ENCODE data around the gene KIF26B. TPM values are rescaled to one million over a fixed set of nuclear protein-coding genes. Genes with fewer than 3 reads are reported as not detected.
"Not testable (repeated sequence)": the region's sequence is repeated elsewhere in the genome, so short reads cannot be mapped to it uniquely, and the experiment has no call there.

KIF26B gene
- 1 to 10 TPM; 3.5 to 8.5 (median 5.1) TPM for polyA plus RNA-seq (ENCODE audit: insufficient read depth in 1 of 5, insufficient read length in 5 of 5, low replicate concordance in 1 of 5)
- long read RNA-seq, donor 1: 0 reads
- long read RNA-seq, donor 2: 0 reads
- long read RNA-seq, donor 3, partial matches to known transcripts: 6 of 6 reads
- long read RNA-seq, donor 3, other reads (novel, unspliced or antisense): 0 of 6 reads
- long read RNA-seq, donor 4, partial matches to known transcripts: 23 of 33 reads
- long read RNA-seq, donor 4, other reads (novel, unspliced or antisense): 10 of 33 reads
- long read RNA-seq, donor 5: 0 reads
- long read RNA-seq, donor 6, partial matches to known transcripts: 22 of 34 reads
- long read RNA-seq, donor 6, other reads (novel, unspliced or antisense): 12 of 34 reads
- long read RNA-seq, donor 7: 0 reads
- long read RNA-seq, donor 8: 0 reads

DNA sequence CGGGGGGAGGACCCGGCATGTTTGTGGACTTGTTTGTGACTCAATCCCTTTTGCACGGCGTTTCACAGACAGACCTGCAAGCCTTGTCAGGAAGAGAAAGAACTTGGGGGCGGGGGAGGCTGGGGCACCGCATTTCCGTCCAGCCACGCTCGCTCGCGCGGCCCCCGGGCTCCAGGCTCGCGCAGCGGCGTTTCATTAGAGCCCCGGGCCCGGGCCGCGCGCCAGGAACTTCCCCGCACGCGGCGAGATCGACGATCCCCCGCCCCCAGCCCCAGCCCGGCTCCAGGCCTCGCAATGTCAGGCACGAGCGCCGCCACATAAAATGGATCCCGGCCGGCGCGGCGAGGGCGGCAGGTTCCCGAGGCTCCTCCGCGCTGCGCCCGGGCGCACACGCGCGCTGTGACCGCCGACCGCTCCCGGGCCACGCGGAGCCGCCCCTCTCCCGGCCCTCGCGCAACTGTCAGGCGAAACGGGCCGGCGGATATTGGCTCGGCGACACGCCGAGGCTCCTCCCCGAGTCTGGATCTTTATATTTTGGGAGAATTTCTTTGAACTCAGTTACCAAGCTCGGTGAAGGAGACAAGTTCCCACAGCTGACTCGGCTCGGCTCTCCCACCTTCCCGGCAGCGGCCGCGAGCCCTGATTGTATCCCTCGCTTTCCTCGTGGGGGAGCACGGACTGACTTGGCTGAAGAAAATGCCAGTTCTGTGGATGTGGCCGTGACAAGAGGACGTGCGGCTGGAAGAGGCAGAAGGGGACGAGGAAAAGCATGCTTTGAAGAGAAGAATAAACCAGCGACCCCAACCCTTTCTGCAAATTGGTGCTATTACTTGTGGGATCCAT is at the start of gene KIF26B:
Gene KIF26B (plus strand): TSS at position 557 of the 843 bp plus-strand sequence. CDS start 440 bp downstream, outside the sequence.
- peak in 1 of 2 donors; percentile 43 for DNase-seq

DNA sequence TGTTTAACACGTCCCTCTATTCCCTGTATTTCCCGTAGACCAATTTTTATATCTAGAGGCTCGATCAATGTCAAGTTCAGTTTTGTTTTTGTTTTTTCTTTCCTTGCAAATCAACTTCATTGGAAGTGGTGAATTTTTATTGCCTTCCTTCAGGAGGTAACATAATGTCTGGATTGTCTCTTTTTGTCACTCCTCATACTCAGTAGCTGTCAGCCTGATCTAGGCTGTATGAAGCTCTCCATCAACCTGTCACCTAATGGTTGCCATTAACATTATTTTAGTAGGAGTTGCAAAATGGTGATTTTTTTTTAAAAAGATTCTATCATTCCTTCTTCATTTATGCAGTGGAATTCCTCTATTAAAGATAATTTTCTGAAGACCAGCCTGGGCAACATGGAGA is 49.7 kb upstream of the KIF26B start:
- DNase-seq: no peak

DNA sequence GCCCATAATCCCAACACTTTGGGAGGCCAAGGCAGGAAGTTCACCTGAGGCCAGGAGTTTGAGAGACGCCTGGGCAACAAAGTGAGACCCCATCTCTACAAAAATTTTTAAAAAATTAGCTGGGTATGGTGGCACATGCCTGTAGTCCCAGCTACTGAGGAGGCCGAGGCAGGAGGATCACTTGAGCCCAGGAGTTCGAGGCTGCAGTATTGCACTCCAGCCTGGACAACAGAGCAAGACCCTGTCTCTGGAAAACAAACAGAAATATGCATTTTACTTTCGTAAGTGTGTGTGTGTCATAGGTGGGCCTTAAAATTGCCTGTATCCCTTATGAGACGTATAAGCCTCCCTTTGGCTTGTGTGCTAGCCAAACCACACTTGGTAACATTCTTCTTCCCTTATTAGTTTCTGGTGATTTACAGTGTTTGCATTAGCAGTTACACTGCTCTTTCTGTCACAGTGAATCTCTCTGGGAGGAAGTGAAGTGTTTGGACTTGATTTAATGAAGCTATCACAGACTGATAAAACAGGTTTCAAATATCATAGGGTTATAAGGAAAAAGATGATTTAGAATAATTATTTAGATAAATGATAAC is 48.9 kb upstream of the KIF26B start:
- DNase-seq: no peak

DNA sequence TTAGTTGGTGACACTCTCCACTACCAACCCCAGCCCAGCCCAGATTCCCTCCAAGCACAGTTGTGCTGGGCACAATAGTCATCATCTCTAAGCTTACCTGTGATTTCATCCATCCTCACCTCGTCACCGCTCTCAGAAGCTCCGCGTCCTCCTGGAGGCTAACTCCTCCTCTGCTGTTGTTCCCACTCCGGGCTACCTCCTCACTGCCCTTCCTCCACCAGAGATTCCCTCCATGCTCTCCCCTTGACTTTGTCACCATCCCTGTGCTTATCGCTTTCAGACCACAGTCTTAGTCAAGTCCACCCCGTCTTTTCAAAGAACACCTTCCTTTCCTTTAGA is 47.0 kb upstream of the KIF26B start:
- no peak for DNase-seq

DNA sequence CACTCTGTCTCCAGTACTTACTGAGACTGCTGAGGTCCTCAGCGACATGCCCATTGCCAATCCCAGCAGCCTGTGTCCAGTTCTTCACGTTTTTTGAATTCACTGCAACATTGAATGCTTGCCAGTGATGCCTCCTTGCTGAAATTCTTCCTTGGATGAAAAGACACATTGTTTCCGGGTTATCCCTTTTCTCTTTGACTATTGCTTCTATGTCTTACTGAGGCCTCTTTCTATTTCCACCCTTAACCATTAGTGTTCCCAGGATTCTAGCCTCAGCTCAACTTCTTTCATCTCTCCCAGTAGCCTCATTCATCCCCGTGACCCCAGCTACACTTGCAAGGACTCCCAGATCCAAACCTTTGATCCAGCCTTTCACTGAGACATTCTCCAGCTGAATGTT is 46.5 kb upstream of the KIF26B start:
- no peak for DNase-seq

DNA sequence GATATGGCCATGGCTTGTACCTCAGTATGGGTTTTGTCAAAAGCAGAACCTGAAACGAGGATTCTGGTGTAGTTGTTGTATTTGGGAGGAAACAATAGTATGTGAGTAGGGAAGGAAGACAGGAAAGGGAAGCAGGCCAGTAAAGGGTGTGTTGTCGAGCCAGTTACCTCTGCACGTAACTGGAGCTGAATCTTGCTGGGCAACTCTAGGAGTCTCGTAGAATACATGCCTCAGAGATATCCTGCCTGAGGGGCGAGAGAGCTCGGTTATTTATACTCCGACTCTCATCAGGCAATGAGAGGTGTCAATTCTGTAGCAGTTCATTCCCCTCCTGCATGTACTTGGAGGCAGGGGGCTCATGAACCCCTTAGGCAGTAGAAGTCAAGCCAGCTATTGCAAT is 45.9 kb upstream of the KIF26B start:
- DNase-seq: no peak

DNA sequence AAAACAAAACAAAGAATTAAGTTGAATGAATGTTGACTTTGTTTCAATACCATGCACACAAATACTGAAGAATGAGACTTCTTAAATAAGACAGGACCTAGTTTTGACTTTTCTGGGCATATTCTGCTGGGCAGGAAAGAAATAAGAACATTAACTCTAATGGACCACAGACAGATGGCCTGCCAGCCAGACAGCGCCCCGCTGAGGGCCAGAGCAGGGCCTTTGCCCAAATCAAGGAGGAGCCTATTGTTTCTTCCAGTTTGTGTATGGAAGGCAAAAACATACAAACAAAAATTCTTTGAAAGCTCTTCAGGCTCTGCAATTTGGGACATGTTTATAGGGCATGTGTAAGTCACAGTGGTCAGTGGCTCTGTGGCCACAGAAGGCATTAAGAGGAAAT is 44.4 kb upstream of the KIF26B start:
- DNase-seq: no peak

- no peak for DNase-seq
These were observed 43.7 kb upstream of the KIF26B start for GRCh38 chr1:245111073-245111472.

- no peak for DNase-seq
These were observed 41.1 kb upstream of the KIF26B start for GRCh38 chr1:245113649-245114048.

- DNase-seq: no peak
These were observed 38.7 kb upstream of the KIF26B start for GRCh38 chr1:245116131-245116530.

DNA sequence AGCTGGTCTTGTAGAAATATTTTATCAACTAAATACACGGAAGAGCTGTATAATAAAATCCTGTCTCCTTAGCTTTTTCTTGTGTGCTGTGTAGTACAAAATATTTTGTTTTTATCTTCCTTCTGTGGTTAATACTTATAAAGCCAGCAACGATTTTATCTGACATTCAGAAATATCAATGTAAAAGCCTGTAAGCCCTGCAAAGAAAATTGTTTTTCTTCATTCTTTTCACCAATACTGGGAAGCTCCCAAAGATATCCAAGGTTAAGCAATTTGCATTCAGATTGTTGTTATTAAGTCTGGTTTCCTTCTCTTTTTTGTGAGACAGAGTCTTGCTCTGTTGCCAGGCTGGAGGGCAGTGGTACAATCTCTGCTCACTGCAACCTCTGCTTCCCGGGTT is 38.0 kb upstream of the KIF26B start:
- DNase-seq: no peak

- DNase-seq: no peak
These were observed 36.7 kb upstream of the KIF26B start for GRCh38 chr1:245118066-245118465.

- DNase-seq: no peak
These were observed 36.0 kb upstream of the KIF26B start for GRCh38 chr1:245118806-245119205.

DNA sequence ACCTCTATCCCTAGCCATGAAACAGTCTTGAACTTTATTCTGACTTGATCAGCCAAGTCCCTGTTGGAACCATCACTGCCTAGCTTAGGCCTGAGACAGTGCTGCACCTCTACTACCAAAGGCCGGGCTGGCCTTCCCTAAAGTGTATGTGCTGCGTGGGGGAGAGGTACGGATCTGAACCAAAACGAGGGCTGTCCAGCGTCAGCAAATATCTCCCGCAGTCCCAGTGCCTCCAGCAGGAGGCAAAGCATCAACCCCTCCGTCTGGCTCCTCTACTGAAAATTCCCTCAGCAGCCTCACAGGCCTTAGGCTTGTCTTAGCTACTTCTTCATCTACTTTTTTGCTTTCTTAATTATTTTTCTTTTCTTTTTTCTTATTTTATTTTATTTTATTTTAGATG is 33.3 kb upstream of the KIF26B start:
- DNase-seq: no peak

- no peak for DNase-seq
These were observed 30.5 kb upstream of the KIF26B start for GRCh38 chr1:245124241-245124640.

GRCh38 chr1:245124644-245125043 is 30.1 kb upstream of the KIF26B start:
- no peak for DNase-seq

DNA sequence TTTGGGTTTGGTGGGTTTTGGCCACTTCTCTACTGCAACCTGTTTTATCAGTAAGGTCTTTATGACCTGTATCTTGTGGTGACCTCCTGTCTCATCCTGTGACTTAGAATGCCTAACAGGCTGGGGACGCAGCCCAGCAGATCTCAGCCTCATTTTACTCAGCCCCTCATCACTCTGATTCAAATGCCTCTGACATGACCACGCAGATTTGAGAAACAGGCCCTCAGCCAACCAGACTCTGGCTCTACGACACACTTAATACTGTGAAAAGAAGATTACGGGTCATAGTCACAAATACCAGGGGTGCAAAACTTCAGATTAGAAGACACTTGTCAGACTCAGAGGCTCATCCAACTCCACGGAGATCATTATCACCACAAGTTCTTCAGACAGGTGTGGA is 28.3 kb upstream of the KIF26B start:
- DNase-seq: no peak

- no peak for DNase-seq
These were observed 26.2 kb upstream of the KIF26B start for GRCh38 chr1:245128381-245129101.

DNA sequence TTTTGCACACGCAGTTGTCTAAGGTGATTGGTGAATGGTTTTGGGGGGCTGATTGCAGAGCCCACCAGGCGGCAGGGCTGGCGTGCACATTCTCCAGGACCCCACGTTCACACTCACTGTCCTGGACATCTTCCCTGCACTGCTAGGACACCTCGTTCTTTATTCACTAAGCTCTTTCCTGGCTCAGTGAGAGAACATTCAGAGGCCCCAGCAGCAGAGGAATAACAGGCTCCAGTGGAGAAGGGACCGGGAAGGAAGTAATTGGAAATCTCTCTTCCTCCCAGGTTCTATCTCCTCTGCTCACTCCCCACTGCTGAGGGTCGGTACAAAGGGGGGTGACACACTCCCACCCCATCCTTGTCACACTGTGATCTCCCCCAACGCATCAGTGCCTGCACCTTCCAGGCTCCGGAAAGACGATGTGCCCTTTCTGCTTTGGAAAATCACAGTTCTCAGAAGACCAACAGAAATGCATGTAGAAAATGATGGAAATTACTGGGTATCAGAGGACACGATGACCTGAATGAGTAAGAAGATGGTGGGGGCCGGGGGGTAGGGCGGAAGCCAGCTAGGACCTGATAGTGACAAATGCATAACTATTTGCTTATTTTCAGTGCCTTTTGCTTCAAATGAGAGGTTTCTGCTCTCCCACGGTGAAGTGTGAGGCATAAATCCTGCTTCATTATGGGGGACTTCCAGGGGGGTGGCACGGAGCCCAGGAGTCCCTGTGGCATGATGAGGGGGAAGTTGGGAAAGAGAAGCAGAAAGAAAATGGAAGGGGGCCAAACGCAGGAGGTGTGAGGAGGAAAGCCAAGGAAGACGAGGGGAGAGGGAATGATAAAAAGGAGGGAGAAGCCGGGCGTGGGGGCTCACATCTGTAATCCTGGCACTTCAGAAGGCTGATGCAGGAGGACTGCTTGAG is 25.2 kb upstream of the KIF26B start:
- no peak for DNase-seq

- DNase-seq: not testable (repeated sequence)
These were observed 24.3 kb upstream of the KIF26B start for GRCh38 chr1:245130281-245131025.
